ENCODE results near the gene ITGA11. TPM values are rescaled to one million over a fixed set of nuclear protein-coding genes. Genes with fewer than 3 reads are reported as not detected.

Gene ITGA11
- total and polyA plus RNA-seq, 2 experiments from 2014 or later, result 0.03 to 0.40 TPM

GRCh38 chr15:68368731-68369435, 63.1 kb downstream of the ITGA11 start:
- ATAC-seq, result no peak
- Histone ChIP-seq H3K27me3 (ENCODE audit: insufficient read depth) (no peaks in the 10 kb centered on the region), H3K79me2 (replicated peaks; ENCODE audit: insufficient read depth) (no peaks in the 10 kb centered on the region), H3K4me3 (no peak overlapping the region), H3K9me2 (ENCODE audit: insufficient read depth) (no peaks in the 10 kb centered on the region), H2AFZ (no peak overlapping the region), H3F3A (replicated peaks; ENCODE audit: low read depth) (no peaks in the 10 kb centered on the region), H3K36me3 (ENCODE audit: insufficient read depth) (no peaks in the 10 kb centered on the region), H4K20me1 (replicated peaks; ENCODE audit: insufficient read depth) (no peaks in the 10 kb centered on the region), H3K27ac (ENCODE audit: low read depth) (no peak overlapping the region), H3K4me1 (ENCODE audit: insufficient read depth) (no peaks in the 10 kb centered on the region), H3K4me2 (no peak overlapping the region)
- no peak for DNase-seq (ENCODE audit: low spot score)
- H3K27ac Mint-ChIP-seq, result no peak overlapping the region
- H3K4me3 Mint-ChIP-seq, result no peak overlapping the region
- no peaks in the 10 kb centered on the region for H3K9me3 Mint-ChIP-seq
- no peaks in the 10 kb centered on the region for H3K36me3 Mint-ChIP-seq (ENCODE audit: low read depth)
- peaks cover 5% of the 10 kb centered on the region for H3K4me1 Mint-ChIP-seq
- peaks cover 13% of the 10 kb centered on the region for H3K27me3 Mint-ChIP-seq (ENCODE audit: insufficient read depth, low read depth, poor library complexity)
- TF ChIP-seq STAT1 (IDR thresholded peaks at IDR 0.05; ENCODE audit: unreplicated experiment) (no peak), POLR2AphosphoS5 (IDR thresholded peaks at IDR 0.05; ENCODE audit: low read depth) (no peak), ZNF462 (CRISPR knock-in tag; IDR thresholded peaks at IDR 0.05) (no peak), REST (IDR thresholded peaks at IDR 0.05; ENCODE audit: unreplicated experiment) (no peak), NANOG (IDR thresholded peaks at IDR 0.05; ENCODE audit: borderline replicate concordance) (no peak), EZH2 (IDR thresholded peaks at IDR 0.05; ENCODE audit: low read depth, unreplicated experiment) (no peak), EZH2phosphoT487 (IDR thresholded peaks at IDR 0.05; ENCODE audit: unreplicated experiment) (no peak), JUNB (IDR thresholded peaks at IDR 0.05; ENCODE audit: unreplicated experiment) (no peak), ZNF114 (CRISPR knock-in tag; IDR thresholded peaks at IDR 0.05) (no peak), ZNF331 (CRISPR knock-in tag; IDR thresholded peaks at IDR 0.05; ENCODE audit: low read depth) (no peak), CREB1 (CRISPR knock-in tag; IDR thresholded peaks at IDR 0.05; ENCODE audit: low read depth) (no peak), ETS1 (IDR thresholded peaks at IDR 0.05) (no peak), CTCF (conservative IDR thresholded peaks at IDR 0.05; ENCODE audit: low read depth in 2 of 2) (no peak)

Data from GM23338 (cell line).